WERI-Rb-1 (cell line): ENCODE data around the gene ZNF138.

ENCODE experiments used
- DNase-seq: peaks from one replicate; pipeline ENCODE4 v3.0.0-alpha.2; 2020
- H3K27ac ChIP-seq: fragments of 250-450 bp; sonication (Bioruptor Pico); 2 replicates; pipeline ENCODE4 v1.5.1; 2020; ENCODE audit warnings: mild to moderate bottlenecking, moderate library complexity
- H3K27me3 ChIP-seq: fragments of 250-450 bp; sonication (Bioruptor Pico); 2 replicates; pipeline ENCODE4 v1.5.1; 2021; ENCODE audit warnings: mild to moderate bottlenecking, low read depth, moderate library complexity; ENCODE audit not compliant: insufficient read depth, severe bottlenecking
- H3K36me3 ChIP-seq: fragments of 250-450 bp; sonication (Bioruptor Pico); 2 replicates; pipeline ENCODE4 v1.5.1; 2020; ENCODE audit warnings: mild to moderate bottlenecking, moderate library complexity
- H3K4me3 ChIP-seq: 2 replicates; pipeline ENCODE4 v1.5.1; 2011; ENCODE audit warnings: low read depth, mild to moderate bottlenecking, control low read depth, low read length
- H3K9me3 ChIP-seq: fragments of 250-450 bp; sonication (Bioruptor Pico); 2 replicates; pipeline ENCODE4 v1.5.1; 2021; ENCODE audit warnings: mild to moderate bottlenecking, moderate library complexity; ENCODE audit not compliant: severe bottlenecking
- TF ChIP-seq, protein P1 (sequence below): IDR thresholded peaks from 2 replicates; pipeline ENCODE4 v1.5.1; 2011; ENCODE audit warnings: low read depth, mild to moderate bottlenecking, control low read depth, inconsistent platforms, low read length

The ZNF138 gene

DNA sequence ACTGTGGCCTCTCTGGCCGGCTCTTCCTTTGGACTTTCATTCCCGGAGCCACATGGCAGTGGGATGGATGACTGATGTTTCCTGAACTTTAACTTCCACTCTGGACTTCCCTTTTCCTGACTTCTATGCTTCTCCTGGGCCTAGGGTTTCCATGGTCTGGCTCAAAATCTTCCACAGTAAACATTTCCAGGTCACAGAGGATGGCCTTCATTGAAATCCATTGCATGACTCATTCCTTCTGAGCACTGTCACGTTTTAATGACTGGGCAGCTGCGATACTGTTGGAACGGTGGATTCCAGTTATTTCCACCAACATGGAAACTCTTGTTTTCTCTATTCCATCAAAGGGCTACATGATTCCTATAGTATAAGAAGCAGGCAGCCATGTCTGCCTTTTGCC, 84.5 kb downstream of the ZNF138 start:
- peaks cover 54% of the 10 kb centered on the region for H3K9me3 ChIP-seq
- TF ChIP-seq, protein P1, sequence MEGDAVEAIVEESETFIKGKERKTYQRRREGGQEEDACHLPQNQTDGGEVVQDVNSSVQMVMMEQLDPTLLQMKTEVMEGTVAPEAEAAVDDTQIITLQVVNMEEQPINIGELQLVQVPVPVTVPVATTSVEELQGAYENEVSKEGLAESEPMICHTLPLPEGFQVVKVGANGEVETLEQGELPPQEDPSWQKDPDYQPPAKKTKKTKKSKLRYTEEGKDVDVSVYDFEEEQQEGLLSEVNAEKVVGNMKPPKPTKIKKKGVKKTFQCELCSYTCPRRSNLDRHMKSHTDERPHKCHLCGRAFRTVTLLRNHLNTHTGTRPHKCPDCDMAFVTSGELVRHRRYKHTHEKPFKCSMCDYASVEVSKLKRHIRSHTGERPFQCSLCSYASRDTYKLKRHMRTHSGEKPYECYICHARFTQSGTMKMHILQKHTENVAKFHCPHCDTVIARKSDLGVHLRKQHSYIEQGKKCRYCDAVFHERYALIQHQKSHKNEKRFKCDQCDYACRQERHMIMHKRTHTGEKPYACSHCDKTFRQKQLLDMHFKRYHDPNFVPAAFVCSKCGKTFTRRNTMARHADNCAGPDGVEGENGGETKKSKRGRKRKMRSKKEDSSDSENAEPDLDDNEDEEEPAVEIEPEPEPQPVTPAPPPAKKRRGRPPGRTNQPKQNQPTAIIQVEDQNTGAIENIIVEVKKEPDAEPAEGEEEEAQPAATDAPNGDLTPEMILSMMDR, result no peak
- DNase-seq, result no peak
- no peak overlapping the region for H3K4me3 ChIP-seq
- H3K27ac ChIP-seq, result no peak overlapping the region
- no peaks in the 10 kb centered on the region for H3K36me3 ChIP-seq
- no peaks in the 10 kb centered on the region for H3K27me3 ChIP-seq

DNA sequence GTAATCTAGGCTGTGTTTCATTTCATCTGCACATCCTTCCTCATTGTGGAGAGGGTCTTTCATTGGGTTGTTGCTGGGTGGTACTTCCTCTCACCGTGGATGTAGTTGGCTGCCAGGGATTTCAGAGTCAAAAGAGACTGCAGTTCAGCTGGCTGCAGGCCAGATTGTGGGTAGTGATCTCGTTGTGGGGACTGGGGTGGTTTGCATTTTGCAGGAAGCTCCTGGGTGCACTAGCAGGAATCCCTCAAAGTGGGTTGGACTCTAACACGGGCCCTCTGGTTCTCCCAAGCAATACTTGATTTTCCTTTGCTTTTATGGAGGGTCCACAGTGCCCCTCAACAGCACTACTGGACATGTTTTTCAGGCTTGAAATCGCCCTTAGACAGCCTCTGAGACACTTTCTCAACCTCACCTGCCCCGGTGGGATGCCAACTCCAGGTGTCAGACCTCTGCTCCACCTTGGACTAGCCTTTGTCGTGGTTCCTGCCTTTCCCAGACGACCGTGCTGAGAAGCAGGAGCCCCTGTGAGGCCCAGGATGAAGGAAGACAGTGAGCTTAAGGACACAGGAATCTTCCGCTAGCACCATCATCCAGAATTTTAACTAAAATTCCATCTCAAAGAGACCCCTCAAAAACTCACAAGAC, 85.0 kb downstream of the ZNF138 start:
- TF ChIP-seq, protein P1, result no peak
- H3K4me3 ChIP-seq, result no peak overlapping the region
- H3K27ac ChIP-seq, result no peak overlapping the region
- H3K9me3 ChIP-seq, result peaks cover 57% of the 10 kb centered on the region
- H3K27me3 ChIP-seq, result no peaks in the 10 kb centered on the region
- H3K36me3 ChIP-seq, result no peaks in the 10 kb centered on the region
- DNase-seq, result no peak

GRCh38 chr7:64879800-64880199, 85.6 kb downstream of the ZNF138 start:
- Histone ChIP-seq H3K36me3 (no peaks in the 10 kb centered on the region), H3K27ac (no peak overlapping the region), H3K9me3 (peaks cover 52% of the 10 kb centered on the region), H3K4me3 (no peak overlapping the region), H3K27me3 (no peaks in the 10 kb centered on the region)
- DNase-seq, result no peak
- TF ChIP-seq, protein P1, result no peak

GRCh38 chr7:64880322-64881297, 86.4 kb downstream of the ZNF138 start:
- no peak for DNase-seq
- peaks cover 46% of the 10 kb centered on the region for H3K9me3 ChIP-seq
- no peak overlapping the region for H3K27ac ChIP-seq
- no peaks in the 10 kb centered on the region for H3K36me3 ChIP-seq
- TF ChIP-seq, protein P1, result no peak
- H3K27me3 ChIP-seq, result no peaks in the 10 kb centered on the region
- no peak overlapping the region for H3K4me3 ChIP-seq

GRCh38 chr7:64881461-64882287, 87.4 kb downstream of the ZNF138 start:
- peaks cover 39% of the 10 kb centered on the region for H3K9me3 ChIP-seq
- no peak overlapping the region for H3K27ac ChIP-seq
- no peaks in the 10 kb centered on the region for H3K27me3 ChIP-seq
- TF ChIP-seq, protein P1, result no peak
- H3K4me3 ChIP-seq, result no peak overlapping the region
- H3K36me3 ChIP-seq, result no peaks in the 10 kb centered on the region
- DNase-seq, result no peak
